Activated B cell treated with CpG ODN at 0.5 μM for 24 hours (primary cell): ENCODE results near the gene PRKCE. TPM values are rescaled to one million over a fixed set of nuclear protein-coding genes. Genes with fewer than 3 reads are reported as not detected.

Experiments used
- ATAC-seq: fragments of 200-7000 bp; cut with Tn5 transposase; one replicate; pipeline ENCODE4 v1.10.0; 2021; ENCODE audit warnings: low read depth, mild to moderate bottlenecking, moderate library complexity
- CTCF ChIA-PET: fragments of 350-600 bp; sonication (Branson Sonifier 250); formaldehyde crosslinking; loops from one replicate; lab custom pipeline; 2021; ENCODE audit warnings: antibody characterized with exemption; lab: Charles Lee
- POLR2A ChIA-PET: fragments of 350-600 bp; sonication (Branson Sonifier 250); formaldehyde crosslinking; loops from one replicate; lab custom pipeline; 2021; ENCODE audit warnings: antibody characterized with exemption; lab: Charles Lee
- DNase-seq: peaks from one replicate; pipeline ENCODE4 v3.0.0; 2022
- H3K27ac Mint-ChIP-seq: one replicate; pipeline ENCODE4 v1.8.0; 2020; ENCODE audit warnings: mixed read lengths
- H3K27me3 Mint-ChIP-seq: one replicate; pipeline ENCODE4 v1.8.0; 2021; ENCODE audit warnings: mixed read lengths
- H3K36me3 Mint-ChIP-seq: one replicate; pipeline ENCODE4 v1.8.0; 2021; ENCODE audit warnings: low read depth, mixed read lengths
- H3K4me1 Mint-ChIP-seq: one replicate; pipeline ENCODE4 v1.8.0; 2021; ENCODE audit warnings: mixed read lengths
- H3K4me3 Mint-ChIP-seq: one replicate; pipeline ENCODE4 v1.8.0; 2020; ENCODE audit warnings: mild to moderate bottlenecking, mixed read lengths
- H3K9me3 Mint-ChIP-seq: one replicate; pipeline ENCODE4 v1.8.0; 2020; ENCODE audit warnings: mixed read lengths
- intact Hi-C: fragments of 100-400 bp; cut with micrococcal nuclease; formaldehyde crosslinking; loops from one replicate; pipeline ENCODE4 v1.15.1; 2024
- total RNA-seq: library from RNA; stranded (reverse); gene quantifications from 2 replicates; pipeline ENCODE4 v1.2.3, GENCODE V29; 2022
- TF ChIP-seq, protein P1 (sequence below): fragments of 200-600 bp; IDR thresholded peaks from one replicate; pipeline ENCODE4 v1.8.0; 2022; ENCODE audit warnings: antibody characterized with exemption, mild to moderate bottlenecking

PRKCE gene
- total RNA-seq, 1 donor from 2014 or later: 53.8 TPM

DNA sequence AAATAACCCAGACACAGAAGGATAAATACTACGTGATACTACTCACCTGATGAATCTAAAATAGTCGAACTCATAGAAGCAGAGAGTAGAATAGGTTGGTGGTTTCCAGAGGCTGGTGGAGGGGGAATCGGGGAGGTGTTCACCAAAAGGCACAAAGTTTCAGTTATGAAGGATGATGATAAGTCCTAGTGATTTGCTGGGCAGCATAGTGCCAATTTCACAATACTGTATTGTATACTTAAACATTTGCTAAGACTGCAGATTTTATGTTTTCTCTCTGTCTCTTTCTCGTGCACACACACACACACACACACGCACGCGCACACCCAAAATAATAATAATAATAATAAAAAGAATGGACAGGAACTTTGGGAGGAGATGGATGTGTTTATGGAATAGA lies 425.4 kb downstream of the PRKCE start:
- no peak for ATAC-seq
- H3K4me1 Mint-ChIP-seq: no peaks in the 10 kb centered on the region
- no peak overlapping the region for H3K4me3 Mint-ChIP-seq
- H3K9me3 Mint-ChIP-seq: no peaks in the 10 kb centered on the region
- CTCF ChIA-PET: no interaction called here
- no peaks in the 10 kb centered on the region for H3K27me3 Mint-ChIP-seq
- H3K36me3 Mint-ChIP-seq: peaks cover 39% of the 10 kb centered on the region
- intact Hi-C loops: no loop called here
- POLR2A ChIA-PET: no interaction called here
- TF ChIP-seq, protein P1, sequence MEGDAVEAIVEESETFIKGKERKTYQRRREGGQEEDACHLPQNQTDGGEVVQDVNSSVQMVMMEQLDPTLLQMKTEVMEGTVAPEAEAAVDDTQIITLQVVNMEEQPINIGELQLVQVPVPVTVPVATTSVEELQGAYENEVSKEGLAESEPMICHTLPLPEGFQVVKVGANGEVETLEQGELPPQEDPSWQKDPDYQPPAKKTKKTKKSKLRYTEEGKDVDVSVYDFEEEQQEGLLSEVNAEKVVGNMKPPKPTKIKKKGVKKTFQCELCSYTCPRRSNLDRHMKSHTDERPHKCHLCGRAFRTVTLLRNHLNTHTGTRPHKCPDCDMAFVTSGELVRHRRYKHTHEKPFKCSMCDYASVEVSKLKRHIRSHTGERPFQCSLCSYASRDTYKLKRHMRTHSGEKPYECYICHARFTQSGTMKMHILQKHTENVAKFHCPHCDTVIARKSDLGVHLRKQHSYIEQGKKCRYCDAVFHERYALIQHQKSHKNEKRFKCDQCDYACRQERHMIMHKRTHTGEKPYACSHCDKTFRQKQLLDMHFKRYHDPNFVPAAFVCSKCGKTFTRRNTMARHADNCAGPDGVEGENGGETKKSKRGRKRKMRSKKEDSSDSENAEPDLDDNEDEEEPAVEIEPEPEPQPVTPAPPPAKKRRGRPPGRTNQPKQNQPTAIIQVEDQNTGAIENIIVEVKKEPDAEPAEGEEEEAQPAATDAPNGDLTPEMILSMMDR: no peak
- DNase-seq: no peak
- H3K27ac Mint-ChIP-seq: no peak overlapping the region

- Mint-ChIP-seq H3K27ac (no peak overlapping the region), H3K36me3 (peaks cover 46% of the 10 kb centered on the region), H3K27me3 (no peaks in the 10 kb centered on the region), H3K4me1 (no peaks in the 10 kb centered on the region), H3K9me3 (no peaks in the 10 kb centered on the region), H3K4me3 (no peak overlapping the region)
- ChIA-PET CTCF (no interaction called here), POLR2A (no interaction called here)
- TF ChIP-seq, protein P1: no peak
- intact Hi-C loops: no loop called here
- ATAC-seq (no peak), DNase-seq (no peak)
Observed at GRCh38 chr2:46077522-46078107, 426.1 kb downstream of the PRKCE start.

- POLR2A ChIA-PET: no interaction called here
- intact Hi-C loops: no loop called here
- H3K27me3 Mint-ChIP-seq: no peaks in the 10 kb centered on the region
- peaks cover 43% of the 10 kb centered on the region for H3K36me3 Mint-ChIP-seq
- no peak overlapping the region for H3K4me3 Mint-ChIP-seq
- DNase-seq (no peak), ATAC-seq (no peak)
- no peaks in the 10 kb centered on the region for H3K4me1 Mint-ChIP-seq
- no peaks in the 10 kb centered on the region for H3K9me3 Mint-ChIP-seq
- no peak overlapping the region for H3K27ac Mint-ChIP-seq
- TF ChIP-seq, protein P1: no peak
- CTCF ChIA-PET: interaction anchor here (1.1 kb wide), 1 partner anchor 17 kb away, joined by 6 read pairs; no protein-coding TSS in a partner anchor
Observed at GRCh38 chr2:46079985-46080560, 428.6 kb downstream of the PRKCE start.

DNA sequence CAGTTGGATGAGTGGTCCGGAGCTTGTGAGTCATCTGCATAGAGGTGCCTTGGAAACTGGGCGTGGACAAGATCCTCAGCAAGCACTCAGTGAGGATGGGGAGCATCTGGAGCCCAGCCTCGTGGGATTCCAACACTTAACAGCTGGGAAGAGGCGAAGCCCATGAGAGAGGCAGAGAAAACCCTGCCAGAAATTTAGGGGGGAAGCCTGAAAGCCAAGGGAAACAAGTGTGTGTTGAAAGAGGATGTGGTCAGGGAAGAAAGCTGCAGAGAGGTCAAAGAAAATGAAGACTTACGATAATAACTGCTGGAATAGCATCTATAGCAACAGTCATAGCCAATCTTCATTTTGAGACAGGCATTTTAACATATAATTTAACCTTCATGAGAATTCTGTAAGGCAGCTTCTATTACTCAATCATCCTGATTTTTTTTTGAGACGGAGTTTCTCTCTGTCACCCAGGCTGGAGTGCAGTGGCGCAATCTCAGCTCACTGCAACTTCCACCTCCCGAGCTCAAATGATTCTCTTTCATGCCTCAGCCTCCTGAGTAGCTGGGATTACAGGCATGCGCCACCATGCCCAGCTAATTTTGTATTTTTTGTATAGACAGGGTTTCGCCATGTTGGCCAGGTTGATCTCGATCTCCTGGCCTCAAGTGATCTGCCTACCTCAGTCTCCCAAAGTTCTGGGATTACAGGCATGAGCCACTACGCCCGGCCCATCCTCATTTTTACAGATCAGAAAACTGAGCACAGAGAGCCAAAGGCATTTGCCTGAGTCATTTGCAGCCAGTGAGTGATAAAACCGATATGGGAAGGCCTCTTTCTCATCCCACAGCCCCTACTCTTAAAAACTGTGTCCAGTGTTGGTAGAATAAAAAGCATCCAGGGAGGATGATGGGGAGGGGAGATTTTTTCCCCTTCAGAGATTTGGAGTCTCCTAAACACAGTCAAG lies 431.3 kb downstream of the PRKCE start:
- ChIA-PET POLR2A (no interaction called here), CTCF (interaction anchor here (1.3 kb wide), 1 partner anchor 20 kb away, joined by 5 read pairs; no protein-coding TSS in a partner anchor)
- DNase-seq (no peak), ATAC-seq (no peak)
- peaks cover 60% of the 10 kb centered on the region for H3K36me3 Mint-ChIP-seq
- H3K27me3 Mint-ChIP-seq: no peaks in the 10 kb centered on the region
- intact Hi-C loops: no loop called here
- H3K9me3 Mint-ChIP-seq: no peaks in the 10 kb centered on the region
- no peak overlapping the region for H3K27ac Mint-ChIP-seq
- TF ChIP-seq, protein P1: no peak
- no peaks in the 10 kb centered on the region for H3K4me1 Mint-ChIP-seq
- H3K4me3 Mint-ChIP-seq: no peak overlapping the region

DNA sequence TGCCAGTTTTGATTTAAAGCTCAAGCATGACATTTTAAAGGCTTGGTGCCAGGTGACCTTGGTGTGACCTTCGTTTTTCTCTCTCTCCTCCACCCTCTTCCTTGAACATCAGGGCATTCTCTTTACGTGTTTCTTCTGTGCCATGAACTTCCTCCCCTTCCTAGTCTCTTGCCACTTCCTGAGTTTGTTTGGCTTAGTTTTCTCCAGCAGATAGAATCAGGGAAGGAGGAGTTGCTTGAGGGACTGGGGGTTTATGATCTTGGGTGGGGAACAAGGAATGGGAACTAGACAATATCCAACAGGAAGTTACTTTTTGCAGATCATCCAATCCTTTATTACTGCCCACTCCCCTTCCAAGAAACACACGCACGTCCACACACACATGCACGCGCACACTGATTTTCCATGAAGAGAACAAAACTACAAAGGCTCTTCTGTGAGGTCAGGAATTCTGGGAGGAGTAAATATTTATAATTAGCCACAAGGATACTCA lies 435.1 kb downstream of the PRKCE start:
- intact Hi-C loops: no loop called here
- ATAC-seq (no peak), DNase-seq (no peak)
- no peaks in the 10 kb centered on the region for H3K9me3 Mint-ChIP-seq
- H3K36me3 Mint-ChIP-seq: peaks cover 73% of the 10 kb centered on the region
- ChIA-PET CTCF (no interaction called here), POLR2A (no interaction called here)
- H3K27me3 Mint-ChIP-seq: no peaks in the 10 kb centered on the region
- H3K4me3 Mint-ChIP-seq: no peak overlapping the region
- TF ChIP-seq, protein P1: no peak
- no peaks in the 10 kb centered on the region for H3K4me1 Mint-ChIP-seq
- H3K27ac Mint-ChIP-seq: no peak overlapping the region
